Naive B cell (primary cell): ENCODE data around the gene TLE3. TPM values are rescaled to one million over a fixed set of nuclear protein-coding genes. Genes with fewer than 3 reads are reported as not detected.

Experiments
- ATAC-seq, 2 donors: fragments of 150-1000 bp; cut with Tn5 transposase; 2 replicates each; pipeline ENCODE4 v1.10.0; 2021; ENCODE audit warnings: low read depth in 2 of 2, mild to moderate bottlenecking in 2 of 2, moderate library complexity in 2 of 2
- DNase-seq: peaks from one replicate; pipeline ENCODE4 v3.0.0; 2022
- H3K27ac Mint-ChIP-seq, 6 donors: one replicate each; pipeline ENCODE4 v1.8.0; 2020 to 2022; ENCODE audit warnings: mild to moderate bottlenecking in 6 of 6, mixed read lengths in 6 of 6, moderate library complexity in 5 of 6, inconsistent platforms in 2 of 6
- H3K27me3 Mint-ChIP-seq, 3 donors: one replicate each; pipeline ENCODE4 v1.8.0; 2021 to 2022; ENCODE audit warnings: mixed read lengths in 3 of 3, mild to moderate bottlenecking in 1 of 3
- H3K36me3 Mint-ChIP-seq, 2 donors: one replicate each; pipeline ENCODE4 v1.8.0; 2020 to 2022; ENCODE audit warnings: mixed read lengths in 2 of 2, inconsistent platforms in 1 of 2, mild to moderate bottlenecking in 1 of 2
- H3K4me1 Mint-ChIP-seq, 3 donors: one replicate each; pipeline ENCODE4 v1.8.0; 2020 to 2022; ENCODE audit warnings: mixed read lengths in 3 of 3, inconsistent platforms in 1 of 3, mild to moderate bottlenecking in 1 of 3, moderate library complexity in 1 of 3
- H3K4me3 Mint-ChIP-seq, 8 donors: one replicate each; pipeline ENCODE4 v1.8.0; 2020 to 2022; ENCODE audit warnings: mild to moderate bottlenecking in 8 of 8, mixed read lengths in 8 of 8, moderate library complexity in 8 of 8, inconsistent platforms in 2 of 8
- H3K9me3 Mint-ChIP-seq, 7 donors: one replicate each; pipeline ENCODE4 v1.8.0; 2020 to 2022; ENCODE audit warnings: mixed read lengths in 7 of 7, mild to moderate bottlenecking in 5 of 7, inconsistent platforms in 2 of 7, moderate library complexity in 1 of 7
- polyA plus RNA-seq, 6 donors: library from polyadenylated mRNA; unstranded; fragments of 300-500 nt; fragmentation: Illumina TruSeq; gene quantifications; one replicate each; pipeline ENCODE4 v1.2.3, GENCODE V29; 2021; ENCODE audit warnings: low read depth in 6 of 6

TLE3 gene
- polyA plus RNA-seq, 6 donors from 2014 or later, result 0.40 to 37.9 (median 15.8) TPM

GRCh38 chr15:70016511-70016994, 81.2 kb downstream of the TLE3 start:
- Mint-ChIP-seq H3K27me3 (peaks cover 5 to 21% (median 7%) of the 10 kb centered on the region in 3 donors), H3K36me3 (no peaks in the 10 kb centered on the region), H3K9me3 (peaks cover 0 to 3% (median 0%) of the 10 kb centered on the region in 7 donors), H3K4me1 (peaks cover 56 to 66% (median 59%) of the 10 kb centered on the region in 3 donors), H3K27ac (peak overlapping the region in 5 of 6 donors; percentile 88 to 97 (median 92)), H3K4me3 (peak overlapping the region in 7 of 8 donors; percentile 29 to 91 (median 78))
- DNase-seq (no peak), ATAC-seq (peak; percentile 34 to 45)

- Mint-ChIP-seq H3K27me3 (peaks cover 0 to 12% (median 0%) of the 10 kb centered on the region in 3 donors), H3K4me1 (peaks cover 56 to 66% (median 62%) of the 10 kb centered on the region in 3 donors), H3K9me3 (peaks cover 0 to 3% (median 0%) of the 10 kb centered on the region in 7 donors), H3K36me3 (no peaks in the 10 kb centered on the region), H3K27ac (peak overlapping the region; percentile 57 to 91 (median 88)), H3K4me3 (peak overlapping the region in 6 of 8 donors; percentile 57 to 81 (median 70))
- peak; percentile 58 to 67 for ATAC-seq
- DNase-seq, result no peak
Observed at GRCh38 chr15:70014860-70015490, 82.7 kb downstream of the TLE3 start.

- no peak for DNase-seq
- peak; percentile 14 to 27 for ATAC-seq
- Mint-ChIP-seq H3K4me3 (peak overlapping the region in 6 of 8 donors; percentile 57 to 81 (median 70)), H3K27ac (peak overlapping the region in 5 of 6 donors; percentile 75 to 91 (median 89)), H3K9me3 (peaks cover 0 to 3% (median 0%) of the 10 kb centered on the region in 7 donors), H3K4me1 (peaks cover 53 to 64% (median 59%) of the 10 kb centered on the region in 3 donors), H3K27me3 (peaks cover 0 to 12% (median 0%) of the 10 kb centered on the region in 3 donors), H3K36me3 (no peaks in the 10 kb centered on the region)
Observed at GRCh38 chr15:70014331-70014730, 83.4 kb downstream of the TLE3 start.

GRCh38 chr15:70013656-70014313, 83.9 kb downstream of the TLE3 start:
- ATAC-seq, result no peak
- Mint-ChIP-seq H3K9me3 (peaks cover 0 to 3% (median 0%) of the 10 kb centered on the region in 7 donors), H3K36me3 (no peaks in the 10 kb centered on the region), H3K27me3 (peaks cover 0 to 12% (median 0%) of the 10 kb centered on the region in 3 donors), H3K27ac (peak overlapping the region in 5 of 6 donors; percentile 42 to 91 (median 84)), H3K4me1 (peaks cover 51 to 64% (median 58%) of the 10 kb centered on the region in 3 donors), H3K4me3 (peak overlapping the region in 5 of 8 donors; percentile 23 to 76 (median 64))
- no peak for DNase-seq

GRCh38 chr15:70012895-70013294, 84.8 kb downstream of the TLE3 start:
- peaks cover 47 to 64% (median 57%) of the 10 kb centered on the region in 3 donors for H3K4me1 Mint-ChIP-seq
- peak overlapping the region in 3 of 6 donors; percentile 37 to 94 (median 75) for H3K27ac Mint-ChIP-seq
- ATAC-seq (no peak), DNase-seq (no peak)
- H3K9me3 Mint-ChIP-seq, result peaks cover 0 to 3% (median 0%) of the 10 kb centered on the region in 7 donors
- no peak overlapping the region for H3K4me3 Mint-ChIP-seq
- no peaks in the 10 kb centered on the region for H3K36me3 Mint-ChIP-seq
- H3K27me3 Mint-ChIP-seq, result peaks cover 0 to 8% (median 0%) of the 10 kb centered on the region in 3 donors

- ATAC-seq (peak; percentile 32 to 47), DNase-seq (no peak)
- H3K27me3 Mint-ChIP-seq, result peaks cover 0 to 18% (median 6%) of the 10 kb centered on the region in 3 donors
- H3K27ac Mint-ChIP-seq, result peak overlapping the region in 2 of 6 donors; percentile 28 to 88
- H3K36me3 Mint-ChIP-seq, result peaks cover 0 to 2% of the 10 kb centered on the region in 2 donors
- H3K9me3 Mint-ChIP-seq, result no peaks in the 10 kb centered on the region
- no peak overlapping the region for H3K4me3 Mint-ChIP-seq
- H3K4me1 Mint-ChIP-seq, result peaks cover 12 to 26% (median 22%) of the 10 kb centered on the region in 3 donors
Observed at GRCh38 chr15:70008697-70009290, 88.9 kb downstream of the TLE3 start.

- H3K4me3 Mint-ChIP-seq, result no peak overlapping the region
- peaks cover 5 to 17% (median 12%) of the 10 kb centered on the region in 7 donors for H3K9me3 Mint-ChIP-seq
- H3K27ac Mint-ChIP-seq, result peak overlapping the region in 1 of 6 donors; percentile 38
- H3K27me3 Mint-ChIP-seq, result peaks cover 0 to 30% (median 6%) of the 10 kb centered on the region in 3 donors
- peaks cover 10 to 16% of the 10 kb centered on the region in 2 donors for H3K36me3 Mint-ChIP-seq
- peaks cover 6 to 18% (median 18%) of the 10 kb centered on the region in 3 donors for H3K4me1 Mint-ChIP-seq
- DNase-seq (no peak), ATAC-seq (no peak)
Observed at GRCh38 chr15:70006259-70007147, 91.2 kb downstream of the TLE3 start.

GRCh38 chr15:70004826-70005225, 92.9 kb downstream of the TLE3 start:
- Mint-ChIP-seq H3K4me1 (peaks cover 6 to 25% (median 24%) of the 10 kb centered on the region in 3 donors), H3K36me3 (peaks cover 10 to 16% of the 10 kb centered on the region in 2 donors), H3K27ac (peak overlapping the region in 2 of 6 donors; percentile 63 to 66), H3K9me3 (peaks cover 5 to 17% (median 14%) of the 10 kb centered on the region in 7 donors), H3K4me3 (no peak overlapping the region), H3K27me3 (peaks cover 0 to 40% (median 6%) of the 10 kb centered on the region in 3 donors)
- no peak for DNase-seq
- no peak for ATAC-seq

GRCh38 chr15:70002897-70003296, 94.8 kb downstream of the TLE3 start:
- Mint-ChIP-seq H3K36me3 (peaks cover 10 to 16% of the 10 kb centered on the region in 2 donors), H3K9me3 (peaks cover 5 to 17% (median 14%) of the 10 kb centered on the region in 7 donors), H3K4me1 (peaks cover 0 to 30% (median 22%) of the 10 kb centered on the region in 3 donors), H3K4me3 (peak overlapping the region in 1 of 8 donors; percentile 37), H3K27me3 (peaks cover 0 to 44% (median 6%) of the 10 kb centered on the region in 3 donors), H3K27ac (no peak overlapping the region)
- no peak for ATAC-seq
- no peak for DNase-seq

GRCh38 chr15:70001859-70002258, 95.9 kb downstream of the TLE3 start:
- ATAC-seq, result no peak
- Mint-ChIP-seq H3K36me3 (peaks cover 10 to 16% of the 10 kb centered on the region in 2 donors), H3K4me1 (peaks cover 0 to 40% (median 31%) of the 10 kb centered on the region in 3 donors), H3K9me3 (peaks cover 5 to 17% (median 14%) of the 10 kb centered on the region in 7 donors), H3K27ac (no peak overlapping the region), H3K27me3 (peaks cover 0 to 43% (median 6%) of the 10 kb centered on the region in 3 donors), H3K4me3 (no peak overlapping the region)
- DNase-seq, result no peak

- DNase-seq (no peak), ATAC-seq (no peak)
- peaks cover 16 to 56% (median 51%) of the 10 kb centered on the region in 3 donors for H3K4me1 Mint-ChIP-seq
- peaks cover 0 to 32% (median 4%) of the 10 kb centered on the region in 3 donors for H3K27me3 Mint-ChIP-seq
- H3K27ac Mint-ChIP-seq, result peak overlapping the region in 4 of 6 donors; percentile 23 to 85 (median 55)
- no peak overlapping the region for H3K4me3 Mint-ChIP-seq
- H3K9me3 Mint-ChIP-seq, result peaks cover 5 to 17% (median 14%) of the 10 kb centered on the region in 7 donors
- H3K36me3 Mint-ChIP-seq, result peaks cover 10 to 16% of the 10 kb centered on the region in 2 donors
Observed at GRCh38 chr15:69999392-70000085, 98.2 kb downstream of the TLE3 start.
